Ovary (tissue), 9 donors: ENCODE results near the gene TMCC3. TPM values are rescaled to one million over a fixed set of nuclear protein-coding genes. Genes with fewer than 3 reads are reported as not detected.

Source experiments
- DNase-seq, 5 donors: peaks; one replicate each; pipeline ENCODE4 v3.0.0-alpha.2; 2019 to 2020
- H3K27ac ChIP-seq, 2 donors: fragments of 200-600 bp; one replicate each; pipeline versions ENCODE4 v1.5.1 to v1.8.0; 2019 to 2022
- H3K27me3 ChIP-seq: fragments of 200-600 bp; one replicate; pipeline ENCODE4 v1.8.0; 2022
- H3K36me3 ChIP-seq: fragments of 200-600 bp; sonication (generic); one replicate; pipeline ENCODE4 v1.5.1; 2019
- H3K4me1 ChIP-seq: one replicate; pipeline ENCODE4 v1.8.1; 2013; ENCODE audit warnings: mild to moderate bottlenecking, moderate library complexity; ENCODE audit not compliant: insufficient read depth
- H3K4me3 ChIP-seq: fragments of 200-600 bp; sonication (generic); one replicate; pipeline ENCODE4 v1.5.1; 2017
- H3K9me3 ChIP-seq, 2 donors: fragments of 200-600 bp in 1 of 2; sonication (generic) in 1 of 2; one replicate each; pipeline versions ENCODE4 v1.5.1 to v1.8.1; 2013 to 2019; ENCODE audit warnings: mild to moderate bottlenecking in 1 of 2, moderate library complexity in 1 of 2
- EP300 ChIP-seq: sonication (generic); formaldehyde crosslinking; IDR thresholded peaks from one replicate; pipeline ENCODE4 v1.6.1; 2017; ENCODE audit warnings: antibody characterized with exemption
- POLR2A ChIP-seq: fragments of 450-650 bp; IDR thresholded peaks from one replicate; pipeline ENCODE4 v1.6.1; 2017; ENCODE audit warnings: antibody characterized with exemption, mild to moderate bottlenecking, moderate library complexity
- WGBS, 3 donors: extraction: QIAGEN DNeasy Blood & Tissue Kit in 1 of 3; methylation state at CpG; one replicate each; pipeline versions ENCODE4 v1.1.5 to v1.1.7; 2013 to 2017; 5-methylcytosine and 5-hydroxymethylcytosine counted together
- intact Hi-C, 4 donors: fragments of 100-400 bp; cut with DNase I; formaldehyde crosslinking; loops; one replicate each; pipeline versions ENCODE4 v1.11.0 to v1.15.1; 2022 to 2023
- polyA plus RNA-seq, 2 donors: library from polyadenylated mRNA; stranded (reverse); fragments of 200-250 nt in 1 of 2; fragments of 350-450 nt in 1 of 2; fragmentation: Illumina TruSeq in 1 of 2; extraction: RNeasy Lipid Tissue Mini Kit (QIAGEN cat#74804) in 1 of 2; gene quantifications; one replicate each; pipeline ENCODE4 v1.2.3, GENCODE V29; 2013 to 2014
- total RNA-seq, 7 donors: library from RNA; depleted of rRNA in 2 of 7; stranded (reverse); fragments of >200 nt in 2 of 7; fragmentation: NEBNext Ultra II Directional in 3 of 7; extraction: Animal tissue kit (Norgen Biotek cat#: 25700) in 3 of 7; gene quantifications; one replicate each; pipeline versions ENCODE4 v1.1.0 to v1.2.4, GENCODE V29; 2016 to 2023
- TF ChIP-seq, protein P1 (sequence below), 3 donors: fragments of 450-650 bp in 2 of 3; fragments of 200-600 bp in 1 of 3; IDR thresholded peaks; one replicate each; pipeline versions ENCODE4 v1.5.1 to v1.8.0; 2016 to 2022; ENCODE audit warnings: antibody characterized with exemption in 3 of 3, mild to moderate bottlenecking in 1 of 3
- donor health status: DM: no; HTN: no; CAD: no; lungs with moderate emphysema.
- donor health status: DM: no; HTN: no; CAD: no.
- donor health status: Bipolar disorder and iron deficiency.
- donor health status: DM: yes; HTN: yes; CAD: no.
- donor health status: DM: no; HTN: no; CAD: no.
- donor health status: DM: yes; HTN: yes; CAD: no.

The TMCC3 gene
- total and polyA plus RNA-seq, 9 donors = 4.8 to 24.6 (median 9.6) TPM

DNA sequence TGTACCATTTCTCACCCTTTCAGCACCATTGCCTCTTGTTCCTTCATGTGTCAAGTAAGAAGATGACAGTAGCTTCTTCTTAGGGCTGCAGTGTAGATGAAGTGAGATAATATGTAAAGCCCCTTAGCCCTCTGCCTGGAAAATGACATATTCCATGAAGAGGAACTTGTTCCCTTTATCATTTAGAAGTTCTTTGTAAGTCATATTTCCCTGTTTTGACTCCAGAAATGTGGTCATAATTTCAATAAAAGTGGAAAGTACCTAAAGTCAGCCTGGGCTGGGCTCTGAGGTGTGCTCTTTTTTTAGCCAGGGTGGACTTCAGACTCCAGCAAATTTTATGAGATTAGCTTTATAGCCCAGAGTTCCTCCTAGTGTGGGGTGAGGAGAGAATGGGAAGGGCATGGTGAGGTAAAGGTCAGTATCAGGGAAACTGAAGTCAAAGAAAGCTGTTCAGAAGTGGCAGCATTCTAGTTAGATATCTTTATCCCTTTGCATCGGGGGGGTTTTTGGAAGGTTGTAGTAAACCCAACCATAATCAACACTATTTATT, 92.5 kb downstream of the TMCC3 start:
- Histone ChIP-seq H3K4me1 (peaks cover 2% of the 10 kb centered on the region), H3K36me3 (no peaks in the 10 kb centered on the region), H3K27me3 (no peaks in the 10 kb centered on the region), H3K27ac (no peak overlapping the region), H3K9me3 (no peaks in the 10 kb centered on the region), H3K4me3 (no peak overlapping the region)
- no peak for DNase-seq
- TF ChIP-seq POLR2A (no peak), EP300 (no peak)
- TF ChIP-seq, protein P1, sequence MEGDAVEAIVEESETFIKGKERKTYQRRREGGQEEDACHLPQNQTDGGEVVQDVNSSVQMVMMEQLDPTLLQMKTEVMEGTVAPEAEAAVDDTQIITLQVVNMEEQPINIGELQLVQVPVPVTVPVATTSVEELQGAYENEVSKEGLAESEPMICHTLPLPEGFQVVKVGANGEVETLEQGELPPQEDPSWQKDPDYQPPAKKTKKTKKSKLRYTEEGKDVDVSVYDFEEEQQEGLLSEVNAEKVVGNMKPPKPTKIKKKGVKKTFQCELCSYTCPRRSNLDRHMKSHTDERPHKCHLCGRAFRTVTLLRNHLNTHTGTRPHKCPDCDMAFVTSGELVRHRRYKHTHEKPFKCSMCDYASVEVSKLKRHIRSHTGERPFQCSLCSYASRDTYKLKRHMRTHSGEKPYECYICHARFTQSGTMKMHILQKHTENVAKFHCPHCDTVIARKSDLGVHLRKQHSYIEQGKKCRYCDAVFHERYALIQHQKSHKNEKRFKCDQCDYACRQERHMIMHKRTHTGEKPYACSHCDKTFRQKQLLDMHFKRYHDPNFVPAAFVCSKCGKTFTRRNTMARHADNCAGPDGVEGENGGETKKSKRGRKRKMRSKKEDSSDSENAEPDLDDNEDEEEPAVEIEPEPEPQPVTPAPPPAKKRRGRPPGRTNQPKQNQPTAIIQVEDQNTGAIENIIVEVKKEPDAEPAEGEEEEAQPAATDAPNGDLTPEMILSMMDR (IDR thresholded peaks at IDR 0.05) = no peak
- intact Hi-C loops = loop anchor here in 1 of 4 donors (10.0 kb wide), 1 partner anchor 197 kb away; no protein-coding TSS in a partner anchor
- WGBS, 3 donors = 91 to 93% (median 92%) methylated on average over 1 of the region's 1 CpG

DNA sequence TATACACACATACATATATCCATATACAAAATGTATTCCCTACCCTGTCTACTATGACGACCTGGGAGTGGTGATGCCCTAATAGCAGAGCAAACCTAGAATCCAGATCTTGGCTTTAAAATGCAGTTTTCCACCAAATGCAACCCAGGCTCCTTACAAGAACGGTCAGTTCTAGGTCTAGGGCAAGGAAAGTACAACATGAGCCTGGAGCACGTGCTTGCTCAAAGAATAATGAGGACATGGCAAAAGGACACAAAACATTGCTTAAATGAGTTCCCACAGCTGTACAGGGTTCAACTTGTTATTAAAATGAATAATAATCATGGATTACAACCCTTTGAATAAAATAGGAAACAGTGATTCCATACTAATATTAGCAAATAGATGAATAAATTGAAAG, 94.7 kb downstream of the TMCC3 start:
- H3K36me3 ChIP-seq = no peaks in the 10 kb centered on the region
- DNase-seq = no peak
- no peak overlapping the region for H3K4me3 ChIP-seq
- intact Hi-C loops = loop anchor here in 1 of 4 donors (10.0 kb wide), 1 partner anchor 199 kb away; no protein-coding TSS in a partner anchor
- 36 to 48% (median 42%) methylated on average over 3 of the region's 3 CpGs for WGBS, 3 donors
- no peak overlapping the region for H3K27ac ChIP-seq
- TF ChIP-seq EP300 = no peak
- TF ChIP-seq, protein P1 (IDR thresholded peaks at IDR 0.05) = no peak
- TF ChIP-seq POLR2A = no peak
- no peaks in the 10 kb centered on the region for H3K27me3 ChIP-seq
- H3K9me3 ChIP-seq = no peaks in the 10 kb centered on the region
- peaks cover 2% of the 10 kb centered on the region for H3K4me1 ChIP-seq

GRCh38 chr12:94553875-94554274, 96.5 kb downstream of the TMCC3 start:
- Histone ChIP-seq H3K9me3 (no peaks in the 10 kb centered on the region), H3K4me3 (no peak overlapping the region), H3K27me3 (no peaks in the 10 kb centered on the region), H3K4me1 (peaks cover 2% of the 10 kb centered on the region), H3K27ac (no peak overlapping the region), H3K36me3 (no peaks in the 10 kb centered on the region)
- 89 to 91% (median 90%) methylated on average over 15 of the region's 15 CpGs for WGBS, 3 donors
- no peak for DNase-seq
- intact Hi-C loops = loop anchor here in 2 of 4 donors (5.0 to 10.0 kb wide), 2 partner anchors 201 to 323 kb away; no protein-coding TSS in a partner anchor
- TF ChIP-seq POLR2A = no peak
- TF ChIP-seq, protein P1 (IDR thresholded peaks at IDR 0.05) = no peak
- TF ChIP-seq EP300 = no peak

DNA sequence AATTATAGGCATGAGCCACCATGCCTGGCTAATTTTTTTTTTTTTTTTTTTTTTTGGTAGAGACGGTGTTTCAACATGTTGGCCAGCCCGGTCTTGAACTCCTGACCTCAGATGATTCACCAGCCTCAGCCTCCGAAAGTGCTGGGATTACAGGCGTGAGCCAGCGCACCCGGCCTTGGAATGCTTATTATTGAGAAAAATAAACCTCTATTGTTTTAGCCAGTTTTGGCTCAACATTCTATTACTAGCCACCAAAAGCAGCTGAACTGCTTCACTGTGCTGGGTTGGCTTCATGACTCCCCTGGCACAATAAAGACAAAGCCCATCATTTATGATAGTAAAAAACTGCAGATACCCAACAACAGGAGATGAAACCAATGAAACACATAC, 97.2 kb downstream of the TMCC3 start:
- H3K4me3 ChIP-seq = no peak overlapping the region
- H3K4me1 ChIP-seq = peaks cover 2% of the 10 kb centered on the region
- H3K27ac ChIP-seq = no peak overlapping the region
- no peaks in the 10 kb centered on the region for H3K36me3 ChIP-seq
- 7 to 19% (median 14%) methylated on average over 6 of the region's 6 CpGs for WGBS, 3 donors
- TF ChIP-seq, protein P1 (IDR thresholded peaks at IDR 0.05) = no peak
- TF ChIP-seq POLR2A (no peak), EP300 (no peak)
- H3K27me3 ChIP-seq = no peaks in the 10 kb centered on the region
- intact Hi-C loops = loop anchor here in 2 of 4 donors (5.0 to 10.0 kb wide), 2 partner anchors 202 to 324 kb away; no protein-coding TSS in a partner anchor
- peak; percentile 44 to 73 (median 64) for DNase-seq
- H3K9me3 ChIP-seq = no peaks in the 10 kb centered on the region
